Activated T-helper 1 cell treated with Interleukin-2 at 50 U/mL for 16 hours (primary cell): Measurements from ENCODE around the gene NMNAT1.
A peak's percentile ranks its signal among the peaks of the same experiment; 100 is the strongest.
"Not testable (repeated sequence)": the region's sequence is repeated elsewhere in the genome, so short reads cannot be mapped to it uniquely, and the experiment has no call there.

Experiments
- DNase-seq: peaks from one replicate; pipeline ENCODE4 v3.0.0-alpha.2; 2020; ENCODE audit warnings: low read depth

The NMNAT1 gene

GRCh38 chr1:9942939-9943788 lies at the start of gene NMNAT1, which contains the start of gene LZIC:
Gene NMNAT1 (plus strand): TSS chr1:9943475. CDS start chr1:9972074, 28,599 bp downstream.
Gene LZIC (minus strand): TSS chr1:9943391. CDS start chr1:9936619, 6,772 bp downstream.
- DNase-seq: peak; percentile 80

DNA sequence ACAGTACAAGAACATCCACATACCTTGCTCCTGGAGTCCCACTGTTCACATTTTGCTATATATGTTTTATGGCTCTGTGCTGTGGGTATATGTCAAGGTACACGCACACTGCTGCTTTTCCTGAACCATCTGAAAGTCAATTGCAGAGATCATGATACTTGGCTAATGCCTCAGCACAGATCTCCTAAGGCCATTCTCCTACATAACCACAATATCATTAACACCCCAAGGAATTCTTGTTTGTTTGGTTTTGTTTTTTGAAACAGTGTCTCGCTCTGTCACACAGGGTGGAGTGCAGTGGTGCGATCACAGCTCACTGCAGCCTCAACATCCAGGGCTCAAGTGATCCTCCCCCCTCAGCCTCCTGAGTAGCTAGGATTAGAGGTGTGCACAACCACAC lies 49.2 kb upstream of the NMNAT1 start:
- no peak for DNase-seq

DNA sequence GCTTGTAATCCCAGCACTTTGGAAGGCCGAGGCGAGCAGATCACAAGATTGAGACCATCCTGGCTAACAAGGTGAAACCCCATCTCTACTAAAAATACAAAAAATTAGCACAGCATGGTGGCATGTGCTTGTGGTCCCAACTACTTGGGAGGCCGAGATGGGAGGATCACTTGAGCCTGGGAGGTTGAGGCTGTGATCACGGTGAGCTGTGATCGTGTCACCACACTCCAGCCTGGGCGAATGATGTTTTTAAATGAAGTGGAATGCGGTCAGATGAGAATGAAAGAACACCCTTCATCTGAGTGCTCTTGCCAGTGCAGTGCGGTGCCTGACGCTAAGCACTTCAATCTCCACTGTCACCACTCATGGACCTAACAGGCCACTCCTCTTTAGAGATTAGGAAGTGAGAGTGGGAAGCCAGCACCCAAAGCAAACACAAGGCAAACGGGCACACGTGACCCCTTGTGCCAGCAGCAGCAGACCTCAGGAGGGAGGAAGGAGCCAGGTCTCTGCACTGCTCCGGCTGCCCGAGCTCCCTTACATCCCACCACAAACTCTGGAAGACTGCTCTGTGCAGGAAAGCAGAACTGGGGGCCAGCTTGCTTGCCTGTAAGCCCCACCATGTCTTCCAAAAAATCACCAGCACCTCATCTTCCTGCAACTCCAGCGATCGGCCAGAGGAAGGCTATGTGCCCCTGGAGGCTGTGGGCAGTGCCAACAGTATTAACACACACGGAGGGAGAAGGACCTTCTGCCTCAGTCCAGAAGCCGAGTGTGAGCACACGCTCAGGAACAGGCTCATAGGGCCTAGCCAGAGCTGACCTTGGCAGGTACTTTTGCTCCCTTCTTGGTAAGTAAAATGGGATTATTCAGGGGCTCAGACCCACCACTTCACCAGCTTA lies 42.9 kb upstream of the NMNAT1 start:
- no peak for DNase-seq

DNA sequence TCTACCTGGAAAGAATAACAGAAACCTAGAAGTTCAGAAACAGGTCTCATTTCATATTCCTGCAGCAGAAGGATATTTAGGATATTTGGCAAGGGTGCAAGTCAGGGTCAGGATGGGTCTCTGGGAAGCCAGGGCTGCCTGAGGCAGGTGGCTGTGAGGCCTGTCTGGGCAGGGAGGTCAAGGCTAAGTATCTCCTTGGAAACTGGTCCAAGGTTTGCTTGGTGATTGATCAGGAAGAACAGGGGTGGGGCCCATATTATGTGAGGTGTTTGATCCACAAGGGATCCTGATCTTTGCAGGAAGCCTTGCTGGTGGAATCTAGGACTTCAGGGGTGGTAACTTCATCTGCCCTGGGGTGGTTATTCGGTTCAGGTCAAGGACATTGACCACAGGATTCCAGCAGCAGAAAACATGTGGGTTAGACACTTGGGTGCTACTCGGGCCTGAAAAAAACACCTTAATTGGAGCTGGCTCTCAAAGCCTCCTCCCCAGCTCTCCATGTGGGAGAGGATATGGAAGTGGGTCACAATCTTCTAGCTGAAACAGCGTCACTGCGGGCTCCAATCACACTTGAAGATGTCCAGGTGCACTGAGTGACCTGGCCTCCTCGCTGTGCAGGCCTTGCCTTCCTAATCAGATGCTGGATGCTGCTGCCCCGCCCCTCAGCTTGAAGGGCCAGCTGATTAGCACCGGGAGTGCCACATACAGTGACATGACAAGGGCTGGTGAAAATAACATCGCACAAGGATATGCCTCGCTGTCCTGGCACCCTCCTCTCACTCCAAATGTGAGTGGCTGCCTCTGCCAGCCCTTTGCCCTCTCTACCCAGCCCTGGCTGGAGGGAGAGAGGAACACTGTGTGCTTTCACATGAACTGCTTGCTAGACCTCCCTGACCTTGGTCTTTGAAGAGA lies 41.9 kb upstream of the NMNAT1 start:
- DNase-seq: no peak

DNA sequence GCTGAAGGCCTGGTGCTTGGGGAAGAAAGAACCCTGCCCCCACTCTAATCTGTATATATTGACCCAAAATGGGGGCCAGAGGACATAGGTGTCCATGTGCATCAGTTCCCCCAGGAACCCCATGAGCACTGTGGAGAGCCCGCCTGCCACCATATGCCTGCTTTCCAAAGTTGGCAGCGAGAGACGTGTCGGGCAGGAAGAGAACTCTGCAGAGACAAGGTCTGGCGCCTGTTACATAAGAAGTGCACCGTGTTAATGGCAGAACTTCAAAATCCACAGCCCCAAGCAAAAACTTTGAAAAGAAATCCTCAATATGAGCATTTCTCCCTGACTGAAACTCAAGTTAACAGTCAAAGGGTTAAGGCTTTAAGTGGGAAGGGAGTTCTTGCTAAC lies 41.2 kb upstream of the NMNAT1 start:
- DNase-seq: no peak

DNA sequence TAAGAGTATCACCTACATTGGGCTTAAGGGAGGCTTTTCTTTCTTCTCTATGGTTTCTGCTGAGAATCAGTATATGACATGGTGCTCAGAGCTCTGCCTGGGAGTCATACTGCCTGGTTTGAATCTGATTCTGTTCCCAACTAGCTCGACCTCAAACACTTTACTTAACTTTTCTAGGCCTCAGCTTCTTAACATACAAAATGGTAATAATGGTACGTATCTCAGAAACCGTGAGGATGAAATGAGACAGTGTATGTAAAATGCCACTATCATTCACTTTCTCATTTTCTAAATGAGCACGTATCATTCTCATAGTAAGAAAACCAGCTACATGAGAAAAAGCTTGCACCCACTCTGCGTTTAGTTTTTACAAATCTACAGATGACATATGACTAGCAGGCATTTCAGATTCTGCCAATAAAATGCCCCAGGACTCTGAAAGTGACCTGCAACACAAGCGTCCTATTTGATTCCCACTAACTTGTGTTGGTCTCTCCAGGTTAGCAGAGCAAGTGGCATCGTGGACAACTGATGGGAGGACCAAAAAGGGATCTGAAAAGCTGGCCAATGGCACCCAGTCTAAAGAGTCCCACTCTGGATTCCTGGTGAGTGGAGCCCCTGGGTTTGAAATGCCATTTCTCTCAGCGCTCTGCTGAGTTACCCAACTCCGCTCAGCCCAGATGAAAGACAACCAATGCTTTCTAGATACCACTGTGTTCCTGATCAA lies 39.3 kb upstream of the NMNAT1 start:
- no peak for DNase-seq

GRCh38 chr1:9904596-9904995 lies 38.7 kb upstream of the NMNAT1 start:
- no peak for DNase-seq

- DNase-seq: no peak
Measured at GRCh38 chr1:9905010-9905409, 38.3 kb upstream of the NMNAT1 start.

- no peak for DNase-seq
Measured at GRCh38 chr1:9906466-9906865, 36.8 kb upstream of the NMNAT1 start.

- no peak for DNase-seq
Measured at GRCh38 chr1:9907441-9907840, 35.8 kb upstream of the NMNAT1 start.

DNA sequence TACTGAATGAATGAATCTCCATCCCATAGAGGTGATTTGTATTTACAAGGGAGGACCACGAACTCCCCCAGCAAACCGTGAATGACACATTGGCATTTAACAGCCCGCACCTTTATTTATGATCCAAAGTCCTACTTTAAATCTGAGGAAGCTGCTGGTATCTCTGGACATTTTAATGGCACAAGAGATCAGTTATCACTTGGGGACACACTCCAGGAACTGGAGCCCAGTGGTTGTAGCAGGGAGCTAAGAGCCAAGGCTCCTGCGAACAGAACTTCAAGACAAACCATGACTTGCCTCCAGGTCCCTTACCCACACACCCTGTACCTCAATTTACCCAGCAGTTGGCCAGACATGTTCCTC lies 34.4 kb upstream of the NMNAT1 start:
- no peak for DNase-seq

DNA sequence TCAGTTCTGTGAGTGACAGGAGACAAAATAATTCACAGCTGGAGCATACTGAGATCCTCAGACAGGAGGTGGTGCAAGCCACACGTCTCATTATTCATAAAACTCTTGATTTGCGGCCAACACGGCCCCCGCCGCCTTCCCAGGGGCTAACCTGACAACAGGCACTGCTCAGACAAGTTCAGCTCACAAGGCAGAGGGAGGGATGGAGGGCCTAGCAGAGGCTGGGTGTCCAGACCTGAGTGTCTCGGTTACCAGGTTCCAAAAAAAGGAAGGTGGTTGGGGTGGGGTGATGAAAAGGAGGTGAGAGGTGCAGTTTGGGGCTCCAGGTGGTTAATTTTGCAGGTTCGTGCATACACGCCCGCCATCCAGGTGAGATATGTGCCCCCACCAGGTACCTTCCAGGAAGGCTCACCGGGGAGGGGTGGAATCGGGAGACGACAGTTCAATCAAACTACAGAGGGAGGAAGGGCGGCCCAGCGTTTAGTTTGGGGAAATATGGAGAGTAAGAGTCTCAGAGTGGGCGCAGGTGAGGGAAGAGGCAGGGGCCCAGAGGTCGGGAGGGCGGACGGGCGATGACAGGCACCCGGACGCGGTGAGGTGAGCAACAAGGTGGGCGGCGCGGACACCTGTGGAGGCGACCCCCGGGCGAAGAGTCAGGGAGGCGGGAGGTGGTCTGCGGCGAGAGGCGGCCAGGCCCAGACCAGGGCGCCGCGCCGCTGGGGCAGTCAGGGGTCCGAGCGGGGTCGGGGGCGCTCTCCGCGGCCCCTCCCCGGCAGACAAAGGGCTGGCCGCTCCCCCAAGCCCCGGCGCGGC lies 33.8 kb upstream of the NMNAT1 start:
- no peak for DNase-seq

GRCh38 chr1:9910076-9910422 lies 33.2 kb upstream of the NMNAT1 start, which contains the start of gene CTNNBIP1:
Gene CTNNBIP1 (minus strand): TSS chr1:9910269. CDS start chr1:9872064, 38,205 bp downstream.
- DNase-seq: no peak

GRCh38 chr1:9910423-9911178 lies 32.7 kb upstream of the NMNAT1 start:
- DNase-seq: peak; percentile 100

DNA sequence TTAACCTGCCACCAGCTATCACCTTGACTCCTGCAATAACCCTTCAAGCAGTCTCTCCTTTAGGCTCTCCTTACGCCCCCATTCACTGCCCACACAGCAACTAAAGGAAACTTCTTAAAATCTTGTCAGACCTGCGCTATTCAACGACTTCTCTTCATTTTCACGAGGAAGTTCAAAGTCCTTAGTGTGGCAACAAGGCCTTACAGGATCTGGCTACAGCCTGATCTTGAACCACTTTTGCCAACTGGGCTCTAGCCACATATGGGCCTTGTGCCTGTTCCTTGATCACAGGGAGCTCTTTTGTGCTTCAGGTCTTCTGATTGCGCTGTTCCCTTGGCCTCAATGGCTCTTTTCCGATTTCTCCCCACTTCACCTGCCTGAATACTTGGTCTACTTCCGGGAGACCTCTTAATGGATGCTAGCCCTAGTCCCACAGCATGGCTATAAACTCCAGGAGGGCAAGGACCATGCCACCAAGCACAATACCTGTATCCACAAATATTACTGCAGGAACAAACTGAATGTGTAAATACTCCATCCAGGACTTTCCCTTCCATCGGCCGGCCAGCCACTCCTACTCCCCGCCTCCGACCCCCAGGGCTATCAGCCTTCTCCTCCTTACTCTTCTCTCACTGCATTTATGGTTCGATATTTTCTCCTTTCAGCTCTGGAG lies 30.9 kb upstream of the NMNAT1 start:
- DNase-seq: no peak

DNA sequence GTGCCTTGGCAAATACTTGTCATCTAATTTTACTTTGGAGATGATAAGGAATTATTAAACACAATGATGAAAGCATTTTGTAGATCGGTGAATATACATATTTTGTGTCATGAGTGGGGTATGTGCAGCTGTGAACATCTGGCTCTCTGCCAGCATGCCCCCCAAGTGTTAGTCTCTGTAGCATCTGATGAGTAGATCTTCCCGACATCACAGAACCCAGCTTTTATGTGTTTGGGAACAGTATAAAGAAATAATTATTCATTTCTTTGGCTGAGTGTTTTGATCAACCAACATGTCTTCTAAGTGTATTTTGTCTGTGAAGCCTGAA lies 28.7 kb upstream of the NMNAT1 start:
- no peak for DNase-seq

DNA sequence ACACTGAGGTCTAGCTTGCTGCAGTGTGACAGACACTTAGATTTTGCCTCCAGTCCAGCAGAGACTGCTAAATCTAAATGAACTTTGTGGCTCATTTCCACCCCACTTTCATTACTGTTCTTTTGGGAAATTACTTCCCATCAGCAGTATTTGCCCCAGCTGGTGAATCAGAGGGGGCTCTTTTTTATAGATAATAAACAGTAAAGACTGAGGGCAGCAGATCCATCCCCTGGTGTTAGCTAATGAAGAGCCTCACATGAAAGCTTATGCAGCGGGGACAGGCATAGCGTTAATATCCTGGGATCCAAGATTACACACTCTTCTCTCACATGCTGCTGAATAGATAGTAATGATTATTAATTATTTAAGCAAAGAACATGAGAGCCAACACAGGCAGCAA lies 26.8 kb upstream of the NMNAT1 start:
- no peak for DNase-seq

DNA sequence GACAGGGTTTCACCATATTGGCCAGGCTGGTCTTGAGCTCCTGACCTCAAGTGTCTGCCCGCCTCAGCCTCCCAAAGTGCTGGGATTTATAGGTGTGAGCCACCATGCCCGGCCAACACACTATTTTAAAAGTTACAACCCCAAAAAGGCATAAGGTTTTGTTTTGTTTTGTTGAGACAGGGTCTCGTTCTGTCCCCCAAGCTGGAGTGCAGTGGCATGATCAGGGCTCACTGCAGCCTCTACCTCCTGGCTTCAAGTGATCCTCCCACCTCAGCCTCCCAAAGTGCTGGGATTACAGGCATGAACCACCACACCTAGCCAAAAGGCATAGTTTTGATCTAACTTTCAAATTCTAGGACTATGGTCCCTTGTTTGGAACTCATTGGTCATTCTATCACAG lies 25.8 kb upstream of the NMNAT1 start:
- DNase-seq: not testable (repeated sequence)

DNA sequence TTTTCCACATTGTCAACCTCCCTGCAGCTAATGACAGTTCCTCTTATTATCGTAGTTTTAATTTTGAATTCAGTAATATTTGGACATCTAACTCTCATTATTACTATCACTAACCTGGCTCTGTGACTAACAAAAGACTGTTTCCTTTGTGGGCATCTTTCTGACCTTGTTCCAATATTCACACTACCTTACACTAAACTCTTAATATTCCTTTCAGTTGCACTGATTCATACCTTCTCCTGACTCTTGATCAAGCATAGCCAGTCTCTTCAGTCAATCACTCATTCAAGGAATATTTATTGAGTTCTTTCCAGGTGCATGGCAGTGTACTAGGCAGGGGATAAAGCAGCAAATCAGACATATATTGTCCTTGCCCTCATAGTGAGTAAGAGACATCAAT lies 25.4 kb upstream of the NMNAT1 start:
- DNase-seq: no peak
